Effector CD4-positive, alpha-beta T cell (primary cell): ENCODE results near the gene KCNMA1.

Experiments
- DNase-seq: peaks from one replicate; pipeline ENCODE4 v3.0.0-alpha.2; 2020

KCNMA1 gene

DNA sequence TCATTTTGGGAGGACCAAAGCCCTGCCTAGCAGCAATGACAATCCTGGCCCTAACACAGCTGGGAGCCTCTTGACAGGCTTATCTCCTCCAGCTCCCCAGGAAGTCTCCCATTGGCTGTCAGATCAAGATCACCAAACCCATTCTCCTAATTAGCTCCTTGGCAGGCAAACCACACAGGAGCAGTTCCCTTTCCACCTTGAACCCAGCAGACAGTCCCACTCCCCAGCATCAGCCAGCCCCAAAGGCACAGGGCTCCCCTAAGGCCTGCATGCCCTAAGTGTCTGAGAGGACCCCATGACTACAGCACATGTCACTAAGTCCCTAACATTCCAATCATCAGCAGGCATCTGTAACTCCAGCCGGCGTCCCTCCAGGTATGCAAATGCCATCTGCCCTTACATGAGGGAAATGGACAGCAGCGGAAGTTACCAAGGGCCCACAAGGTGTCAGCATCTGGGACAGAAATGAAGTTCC lies 348.5 kb downstream of the KCNMA1 start:
- DNase-seq = no peak

DNA sequence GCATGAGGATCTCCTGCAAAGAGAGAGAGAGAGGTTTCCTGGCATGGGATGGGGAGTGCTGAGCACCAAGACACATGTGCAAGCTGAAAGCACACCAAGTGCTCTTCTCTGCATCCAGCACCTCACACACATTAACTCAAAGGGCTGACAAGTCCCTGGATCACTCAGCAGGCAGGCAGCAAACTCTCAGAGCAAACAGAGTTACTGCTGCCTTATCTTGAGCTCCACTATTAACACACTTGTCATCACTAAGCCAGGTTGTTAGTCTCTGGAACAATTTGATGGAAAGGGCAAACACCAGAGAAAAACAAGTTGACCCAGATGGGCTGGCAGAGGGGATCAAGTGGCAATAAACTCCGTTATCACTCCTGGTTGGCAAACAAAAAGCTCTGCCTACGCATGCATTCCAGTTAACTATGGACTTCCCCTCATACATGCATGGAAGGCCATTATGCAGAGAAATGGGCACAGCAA lies 349.9 kb downstream of the KCNMA1 start:
- no peak for DNase-seq

DNA sequence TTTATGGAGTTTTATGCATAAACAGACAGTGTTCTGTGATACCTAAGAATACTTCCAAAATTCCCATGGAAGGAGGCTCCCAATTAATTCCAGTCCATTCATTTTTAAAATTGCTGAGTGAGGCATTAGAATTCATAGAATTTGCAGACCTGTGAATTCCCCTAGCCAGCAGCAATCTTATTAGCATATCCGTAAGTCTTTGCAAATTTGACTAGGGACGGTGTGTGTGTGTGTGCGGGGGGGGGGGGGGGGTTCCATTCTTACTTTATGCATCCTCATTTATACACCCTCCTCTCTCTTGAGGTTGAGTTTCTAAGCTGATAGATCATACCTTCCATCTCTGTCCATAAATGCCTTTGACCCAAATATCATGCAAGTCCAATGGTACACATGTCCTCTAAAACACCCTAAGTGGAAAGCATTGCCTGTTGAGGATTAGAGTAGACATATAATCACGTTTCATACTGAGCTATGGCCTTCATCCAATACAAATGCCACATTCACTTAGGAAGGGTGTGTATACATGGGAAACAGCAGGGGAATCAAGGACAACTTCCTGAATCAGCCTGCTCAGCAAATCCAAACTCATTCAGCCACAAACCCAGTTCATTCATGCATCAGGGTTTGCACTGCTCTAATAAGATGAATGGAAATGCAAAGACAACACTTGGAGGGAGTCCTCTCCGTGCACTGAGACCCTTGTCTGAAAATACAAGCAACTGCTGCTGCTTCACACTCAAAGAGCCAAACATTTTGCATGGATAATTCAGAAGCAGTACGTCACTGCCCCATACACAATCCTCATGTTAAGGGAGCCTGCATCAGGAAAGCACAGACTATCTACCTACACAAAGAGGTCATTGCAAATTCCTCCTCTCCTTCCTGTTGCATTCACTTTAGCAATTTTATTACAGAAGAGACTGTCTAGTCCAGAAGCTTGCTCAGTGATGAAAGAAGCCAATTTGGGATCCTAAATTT lies 350.8 kb downstream of the KCNMA1 start:
- DNase-seq = no peak

DNA sequence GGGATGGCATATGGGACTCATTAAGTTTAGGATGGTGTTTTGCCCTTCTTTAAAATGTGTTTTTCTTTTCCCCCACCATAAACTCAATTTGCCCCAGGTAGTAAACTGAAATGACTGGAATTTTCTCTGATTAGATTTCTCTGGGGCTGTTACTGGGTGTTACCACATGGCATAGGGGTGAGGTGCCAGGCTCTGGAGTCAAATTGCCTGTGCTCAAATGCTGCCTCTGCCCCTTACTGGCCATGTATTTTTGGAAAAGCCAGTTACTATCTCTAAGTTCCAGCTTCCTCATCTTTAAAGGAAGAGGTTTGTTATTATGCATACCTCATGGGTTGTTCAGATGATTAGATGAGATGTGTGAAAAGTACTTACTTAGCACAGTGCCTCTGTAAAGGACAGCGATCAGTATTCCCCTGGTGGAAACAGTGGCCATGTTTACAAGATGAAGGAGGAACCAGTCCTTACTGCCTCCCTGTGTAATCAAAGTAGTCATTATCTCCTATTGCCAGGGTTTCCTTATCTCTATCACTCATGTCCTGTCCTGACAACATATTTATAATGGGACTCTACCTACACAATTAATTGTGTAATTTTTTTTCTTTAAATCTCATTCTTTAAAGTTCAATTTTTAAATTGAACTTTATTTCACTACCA lies 352.0 kb downstream of the KCNMA1 start:
- no peak for DNase-seq

DNA sequence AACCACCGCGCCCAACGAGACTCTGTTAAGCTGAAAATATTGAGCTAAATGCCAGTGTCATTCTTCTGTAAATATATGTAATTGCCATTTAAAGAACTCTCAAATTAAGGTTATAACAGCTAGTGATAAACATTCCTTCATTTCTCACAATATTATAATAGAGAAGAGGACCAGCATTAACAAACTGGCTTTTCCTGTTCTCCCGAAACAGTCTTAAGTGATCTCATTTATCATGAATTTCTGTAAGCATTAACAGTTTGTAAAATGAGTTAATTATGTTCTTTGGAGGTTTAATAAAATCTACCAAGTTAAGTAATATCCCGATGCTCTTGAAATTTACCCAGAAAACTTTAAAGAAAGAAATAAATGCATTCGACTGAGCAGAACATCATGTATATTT lies 352.8 kb downstream of the KCNMA1 start:
- no peak for DNase-seq

DNA sequence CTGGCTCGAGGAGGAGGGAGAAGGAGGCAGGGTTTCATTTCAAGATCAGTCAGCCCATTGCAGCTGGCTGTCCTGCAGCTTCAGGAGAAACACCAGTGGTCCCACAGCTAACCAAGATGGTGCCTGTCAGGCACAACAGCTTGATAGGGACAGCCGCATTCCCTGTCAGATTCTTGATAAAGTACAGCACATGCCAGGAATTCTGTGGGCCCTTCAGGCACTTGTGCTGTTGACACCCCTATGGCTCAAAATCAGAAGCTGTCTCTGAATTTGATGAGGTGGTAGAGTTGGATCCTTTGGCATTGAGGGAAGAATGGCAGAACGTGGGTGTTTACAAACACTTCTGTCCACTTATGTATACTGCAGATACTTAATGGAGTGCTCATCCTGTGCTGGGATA lies 354.3 kb downstream of the KCNMA1 start:
- DNase-seq = no peak

DNA sequence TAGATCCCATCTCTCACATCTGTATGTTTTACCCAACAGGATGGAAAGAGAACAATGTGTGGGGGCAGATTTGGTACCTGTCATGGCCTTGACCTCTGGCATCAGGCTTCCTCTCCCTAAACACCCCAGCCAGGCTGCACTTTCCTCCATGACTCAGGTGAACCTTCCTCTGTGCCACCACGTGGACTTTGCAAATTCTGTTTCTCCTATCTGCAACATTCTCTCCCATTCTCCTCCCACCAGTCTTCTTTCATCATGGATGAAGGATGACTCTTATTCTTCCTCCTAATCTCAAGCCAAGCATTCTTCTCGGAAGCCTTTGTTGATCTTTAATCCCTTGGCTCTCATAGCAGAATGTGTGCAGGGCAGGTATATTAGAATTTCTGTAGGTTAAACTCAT lies 355.4 kb downstream of the KCNMA1 start:
- no peak for DNase-seq

DNA sequence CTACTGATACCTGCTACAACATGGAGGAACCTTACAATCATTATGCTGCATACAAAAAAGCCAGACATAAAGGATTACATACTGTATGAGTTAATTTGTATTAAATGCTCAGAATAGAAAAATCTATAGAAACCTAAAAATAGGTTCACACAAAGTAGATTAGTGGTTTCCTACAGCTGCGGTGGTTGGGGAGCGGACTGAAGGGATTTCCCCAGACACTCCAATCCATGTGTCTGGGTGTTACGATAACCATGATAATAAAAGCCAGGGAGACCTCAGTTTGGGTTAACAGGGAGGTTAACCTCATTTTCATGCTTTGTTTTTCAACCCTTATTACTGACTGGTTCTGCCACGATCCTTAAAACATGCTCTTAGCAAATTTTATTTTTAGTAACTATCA lies 355.9 kb downstream of the KCNMA1 start:
- DNase-seq = no peak

DNA sequence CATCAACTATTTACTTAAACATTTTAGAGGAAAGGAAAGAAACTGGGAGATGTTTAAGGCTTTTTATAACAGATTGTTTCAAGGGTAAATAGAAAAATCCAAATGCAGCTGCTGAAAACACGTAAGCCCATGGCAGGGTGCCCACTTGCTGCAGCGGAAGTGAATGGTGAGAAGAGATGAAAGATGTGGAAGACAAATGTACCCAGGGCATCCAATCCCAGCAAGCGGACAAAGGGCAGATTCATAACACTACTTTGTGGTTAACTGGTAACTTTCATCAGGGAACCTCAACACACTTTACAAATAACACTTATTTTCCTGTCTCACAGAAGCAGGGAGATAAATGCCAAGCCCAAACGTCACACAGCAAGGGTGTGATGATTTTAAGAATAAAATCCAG lies 358.4 kb downstream of the KCNMA1 start:
- no peak for DNase-seq

DNA sequence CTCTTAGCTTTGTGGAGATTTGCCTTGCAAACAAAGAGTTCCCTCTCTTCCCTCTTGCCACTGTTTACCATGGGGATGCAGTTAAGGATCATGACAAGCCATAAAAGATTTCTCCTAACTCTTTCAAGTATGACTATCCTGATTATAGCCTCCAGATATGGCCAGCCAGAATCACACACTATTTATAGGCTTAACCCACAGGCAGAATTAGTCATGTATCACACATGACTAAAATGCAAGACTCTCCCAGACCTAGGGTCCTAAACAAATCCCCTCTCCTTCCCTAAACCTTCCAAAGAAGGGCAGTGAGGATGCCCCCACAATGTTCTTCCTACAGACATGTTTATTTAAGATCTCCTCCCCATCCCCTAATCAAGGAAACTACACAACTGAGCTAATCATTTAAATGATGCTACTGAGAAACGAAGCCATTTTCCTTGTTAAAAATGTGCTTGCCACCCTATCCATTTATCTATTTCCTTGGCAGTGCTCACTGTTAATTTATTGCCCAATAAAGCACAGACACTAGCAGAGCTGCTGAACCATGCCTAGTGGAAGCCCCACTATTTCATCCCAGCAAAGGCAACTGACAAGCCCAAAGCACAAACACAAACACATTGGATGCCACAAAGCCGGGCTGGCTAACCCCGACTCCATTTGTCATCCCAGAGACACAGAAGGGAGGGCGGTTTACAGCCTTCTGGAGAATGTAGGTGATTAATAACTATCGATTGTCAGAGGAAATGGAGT lies 363.4 kb downstream of the KCNMA1 start:
- DNase-seq = no peak

DNA sequence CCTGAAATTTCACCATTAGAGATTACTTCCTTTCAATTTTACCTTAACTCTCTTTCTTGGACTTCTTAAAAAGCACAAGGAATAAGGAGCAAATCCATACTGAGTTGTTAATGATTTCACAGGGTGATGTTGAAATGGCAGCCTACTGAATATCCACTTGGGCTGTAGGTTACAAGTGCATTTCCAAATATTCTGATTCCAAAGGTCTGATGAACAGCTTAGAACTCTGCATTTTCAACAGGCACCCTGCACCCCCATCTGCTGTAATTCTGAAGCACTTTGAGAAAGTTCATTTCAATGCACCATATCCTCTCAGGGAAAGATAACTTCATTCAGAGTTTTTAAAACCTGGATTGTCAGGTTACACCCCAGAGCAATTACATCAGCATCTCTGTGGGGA lies 368.4 kb downstream of the KCNMA1 start:
- no peak for DNase-seq

DNA sequence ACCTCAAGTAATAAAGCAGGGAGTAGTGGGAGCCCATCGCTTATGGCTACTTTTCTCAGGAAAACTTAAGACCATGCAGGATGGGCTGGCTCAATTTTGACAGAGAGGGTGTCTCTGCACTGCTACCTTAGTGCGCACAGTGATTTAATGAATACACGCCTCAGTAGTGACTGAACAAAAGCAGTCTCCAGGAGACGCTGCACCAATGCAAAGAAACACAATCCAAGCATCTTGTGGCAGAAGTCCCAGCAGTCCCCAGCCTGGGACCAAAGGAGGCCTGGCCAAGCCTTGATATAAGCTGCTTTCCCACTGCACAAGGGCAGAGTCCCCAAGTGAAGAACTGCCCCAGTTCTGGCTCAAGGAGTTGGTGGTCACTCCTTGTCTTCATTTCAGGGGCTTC lies 368.9 kb downstream of the KCNMA1 start:
- no peak for DNase-seq

DNA sequence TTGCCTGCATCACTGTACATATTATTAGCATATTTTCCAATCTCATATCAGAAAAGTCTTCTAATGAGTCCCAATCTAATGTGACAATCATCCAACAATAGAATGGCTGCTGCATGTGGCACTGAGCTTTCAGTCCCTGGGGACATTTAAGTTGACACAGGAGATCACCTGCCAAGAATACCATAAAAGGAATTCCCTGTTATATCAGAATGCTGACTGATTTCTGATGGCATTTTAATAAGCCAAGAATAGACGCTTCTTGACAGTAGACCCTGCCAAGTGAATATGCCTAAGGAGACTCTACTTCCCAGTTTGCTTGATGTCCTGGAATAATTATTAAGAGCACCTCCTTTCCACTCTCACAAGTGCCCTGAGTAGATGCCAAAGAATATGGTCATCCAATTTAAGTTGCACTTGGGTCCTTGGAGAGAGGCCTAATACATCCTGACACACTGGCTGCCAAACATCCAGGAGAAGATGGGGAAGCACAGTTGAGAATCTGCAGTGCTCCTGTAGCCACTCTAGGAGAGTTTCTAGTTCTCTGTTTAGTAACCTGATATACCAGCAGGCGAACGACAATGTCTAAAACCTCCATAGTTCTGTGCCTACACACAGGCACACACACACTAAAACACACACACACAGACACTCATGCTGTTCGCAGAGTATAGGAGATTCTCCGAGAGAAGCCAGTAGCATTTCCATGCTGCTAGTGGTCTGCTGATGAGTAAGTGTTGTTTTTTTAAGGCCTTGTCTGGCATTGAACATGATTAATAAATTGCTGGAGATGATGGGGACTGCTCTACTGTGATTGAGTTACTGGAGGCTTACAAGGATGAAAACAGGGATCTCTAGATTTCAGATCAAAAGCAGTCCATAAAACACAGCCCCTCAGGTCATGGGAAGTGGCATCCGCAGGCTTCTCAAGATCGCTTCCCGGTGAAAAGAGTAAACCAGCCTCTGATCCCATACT lies 369.6 kb downstream of the KCNMA1 start:
- no peak for DNase-seq

DNA sequence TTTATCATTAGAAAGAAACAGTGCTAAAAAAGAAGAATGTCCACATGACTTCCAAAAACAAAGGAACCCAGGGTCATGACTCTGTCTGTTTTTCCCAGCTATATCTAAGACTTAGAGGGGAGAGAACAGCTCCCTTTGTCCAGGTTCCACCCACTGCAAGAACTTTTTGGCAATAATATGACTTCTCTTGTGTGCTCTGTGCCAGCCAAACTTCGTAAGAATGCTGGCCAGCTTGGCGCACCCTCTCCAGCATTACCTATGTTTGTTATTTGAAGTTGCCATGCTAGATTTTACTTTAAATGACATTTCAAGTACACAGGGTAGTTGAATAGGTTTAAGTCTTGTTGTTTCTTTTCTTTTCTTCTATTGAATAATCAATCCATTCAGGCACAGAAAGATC lies 371.4 kb downstream of the KCNMA1 start:
- DNase-seq = no peak

DNA sequence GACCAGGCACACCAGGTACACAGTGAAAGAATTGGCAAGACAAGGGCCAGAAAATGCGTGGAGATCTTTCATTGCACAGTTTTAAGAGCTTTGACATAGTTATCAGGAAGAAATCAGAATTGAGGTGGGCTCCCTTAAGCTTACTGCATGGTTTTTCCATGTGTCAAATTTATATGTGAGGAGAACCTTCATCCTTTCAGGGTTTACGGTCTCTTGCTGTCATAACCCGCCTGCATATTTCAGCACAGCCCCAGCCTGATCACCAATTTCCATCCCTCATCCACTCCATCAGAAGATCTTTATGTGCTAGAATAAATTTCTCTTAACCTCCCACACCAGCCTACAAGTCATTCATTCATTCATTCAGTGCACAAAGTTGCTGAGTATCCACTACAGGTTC lies 373.1 kb downstream of the KCNMA1 start:
- DNase-seq = no peak

DNA sequence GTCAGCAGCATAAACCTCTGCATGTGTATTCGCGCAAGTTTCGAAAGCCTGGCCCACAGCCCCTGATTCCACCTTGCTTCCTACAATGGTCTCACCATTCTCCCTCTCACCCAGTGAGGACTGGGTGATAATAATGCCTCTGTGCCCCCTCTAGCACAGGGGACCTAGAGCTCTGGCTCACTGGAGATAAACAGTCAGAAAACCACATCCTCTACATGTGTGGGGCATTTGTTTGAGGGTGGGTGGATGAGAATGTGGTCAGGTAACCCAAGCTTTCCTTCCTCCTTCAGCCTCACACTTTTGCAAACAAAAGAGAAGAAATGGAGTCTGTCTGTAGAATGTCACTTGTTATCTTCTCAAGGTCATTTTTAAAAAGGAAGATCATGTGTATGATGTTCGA lies 373.5 kb downstream of the KCNMA1 start:
- DNase-seq = no peak

DNA sequence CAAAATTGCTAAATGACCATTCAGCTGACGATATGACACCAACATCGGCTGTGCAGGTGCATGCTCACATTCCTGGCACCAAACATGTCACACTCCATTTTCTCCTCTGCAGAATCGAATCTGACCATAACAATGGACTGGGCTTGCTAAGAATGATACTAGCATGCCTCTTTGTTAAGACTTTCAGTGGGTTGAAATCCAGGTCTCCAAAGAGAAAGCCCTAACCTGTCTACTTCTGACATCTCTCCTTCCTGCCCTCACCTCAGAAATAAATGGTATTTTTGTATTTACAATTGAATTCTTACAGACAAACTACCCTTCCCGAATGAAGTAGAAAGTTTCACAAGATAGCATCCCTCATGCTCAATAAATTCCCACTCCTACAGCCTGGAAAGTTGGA lies 373.9 kb downstream of the KCNMA1 start:
- DNase-seq = no peak

DNA sequence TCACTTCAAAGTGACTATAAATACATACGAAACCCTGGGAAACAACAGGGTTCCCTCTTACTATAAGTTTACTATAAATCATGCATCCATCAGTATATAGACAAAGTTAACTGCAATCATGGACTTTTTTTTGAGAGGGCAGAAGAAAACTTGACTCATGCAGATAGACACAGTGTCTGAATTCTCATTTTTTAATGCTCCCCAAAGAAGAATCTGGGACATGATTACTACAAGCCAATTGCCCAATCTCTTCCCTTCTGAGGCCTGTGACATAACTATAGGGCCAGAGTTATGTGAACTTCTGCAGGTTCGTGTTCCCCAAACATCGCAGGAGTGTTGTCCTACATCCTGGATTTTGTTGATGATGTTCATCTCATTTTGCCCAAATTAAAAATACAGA lies 376.5 kb downstream of the KCNMA1 start:
- no peak for DNase-seq

DNA sequence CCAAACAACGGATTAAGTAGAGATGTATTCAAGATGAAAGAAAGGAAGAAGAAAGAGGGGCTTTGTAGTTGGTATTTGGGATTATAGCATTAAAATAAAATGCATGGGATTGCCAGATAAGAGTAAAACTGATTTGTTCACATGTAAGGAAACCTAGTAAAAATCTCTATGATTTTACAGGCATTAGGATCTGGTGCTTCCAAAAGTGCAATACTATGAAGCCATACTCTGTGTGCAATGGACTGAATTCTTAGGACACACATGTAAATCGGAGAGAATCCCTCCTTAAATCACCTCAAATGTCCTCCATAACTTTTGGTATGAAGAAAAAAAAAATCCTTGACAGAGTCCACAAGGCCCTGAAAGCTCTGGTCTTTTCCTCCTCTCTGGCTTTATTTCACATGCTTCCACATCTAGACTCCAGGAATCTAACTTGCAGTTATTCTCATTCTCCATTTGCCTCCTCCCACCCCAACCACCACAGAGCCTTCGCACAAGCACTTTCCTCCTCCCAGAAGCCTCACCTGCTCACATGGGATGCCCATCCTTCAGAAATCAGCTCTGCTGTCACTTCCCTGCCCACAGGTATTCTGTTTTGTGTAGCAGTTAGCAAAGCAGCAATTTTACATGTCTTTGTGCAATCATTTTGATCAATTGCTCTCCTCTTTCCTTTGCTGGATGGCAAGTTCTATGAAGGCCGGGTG lies 378.3 kb downstream of the KCNMA1 start:
- DNase-seq = no peak

DNA sequence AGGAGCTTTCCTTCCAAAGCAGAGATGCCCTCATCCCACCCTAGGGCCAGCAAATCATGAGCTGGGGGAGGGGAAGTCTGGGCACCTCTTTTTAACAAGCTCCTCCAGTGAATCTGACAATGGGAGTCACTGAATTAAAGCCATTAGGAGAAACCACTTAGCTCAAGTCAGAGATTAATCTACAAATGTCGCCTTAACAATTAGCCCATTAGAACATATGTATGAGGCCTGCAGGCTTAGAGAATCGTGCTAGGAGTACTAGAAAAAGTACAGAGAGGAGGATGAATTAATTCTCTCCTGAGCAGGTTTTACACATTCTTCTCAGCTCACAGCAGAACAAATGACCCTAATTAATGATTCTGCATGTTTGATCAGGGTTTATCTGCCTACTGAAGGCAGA lies 381.3 kb downstream of the KCNMA1 start:
- no peak for DNase-seq

DNA sequence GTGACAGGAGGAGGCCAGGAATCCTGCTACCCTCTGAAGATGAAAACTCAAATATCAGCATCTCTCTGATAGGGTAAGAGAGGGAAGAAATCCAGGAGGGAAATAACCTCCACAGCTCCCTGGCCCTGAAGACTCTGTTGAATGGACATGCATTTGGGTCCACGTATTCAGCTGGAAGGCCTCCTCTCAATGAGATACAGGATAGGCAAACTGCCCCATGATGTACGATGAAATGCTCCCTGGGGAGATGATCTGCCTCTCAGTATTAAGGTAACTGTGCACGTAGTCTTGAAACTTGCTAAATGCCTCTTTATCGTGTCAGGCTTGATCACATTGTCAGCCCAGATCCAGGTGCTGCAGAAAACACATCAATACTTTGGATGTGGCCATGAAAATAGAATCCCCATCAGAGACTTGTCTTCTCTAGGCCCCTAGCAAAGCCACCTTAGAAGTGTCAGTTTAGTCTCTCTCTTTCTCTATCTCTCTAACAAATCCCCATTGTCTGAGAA lies 384.0 kb downstream of the KCNMA1 start:
- DNase-seq = no peak
